Measurements from ENCODE around the gene OGT.
A peak's percentile ranks its signal among the peaks of the same experiment; 100 is the strongest.

The OGT gene

DNA sequence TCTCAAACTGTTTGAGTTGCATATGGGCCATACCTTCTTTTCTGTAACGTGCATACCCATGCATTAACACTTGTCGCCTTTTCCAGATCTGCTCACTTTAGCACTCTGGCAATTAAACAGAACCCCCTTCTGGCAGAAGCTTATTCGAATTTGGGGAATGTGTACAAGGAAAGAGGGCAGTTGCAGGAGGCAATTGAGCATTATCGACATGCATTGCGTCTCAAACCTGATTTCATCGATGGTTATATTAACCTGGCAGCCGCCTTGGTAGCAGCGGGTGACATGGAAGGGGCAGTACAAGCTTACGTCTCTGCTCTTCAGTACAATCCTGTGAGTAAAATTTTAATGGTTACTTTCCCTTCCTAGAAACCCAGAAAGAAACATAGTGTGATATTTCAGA lies 4.8 kb downstream of the OGT start:
- H3K9me3 ChIP-seq (ENCODE audit: control insufficient read depth in 1 of 2, low read length in 2 of 2), result no peaks in the 10 kb centered on the region
- H3K36me3 ChIP-seq (ENCODE audit: control insufficient read depth in 1 of 2, insufficient read depth in 2 of 2, low read length in 2 of 2), result peaks cover 3 to 6% of the 10 kb centered on the region in 2 donors
- peaks cover 26 to 35% of the 10 kb centered on the region in 2 donors for H3K4me1 ChIP-seq (ENCODE audit: control insufficient read depth in 1 of 2, insufficient read depth in 2 of 2, low read length in 2 of 2)
- no peaks in the 10 kb centered on the region for H3K27me3 ChIP-seq (ENCODE audit: control insufficient read depth in 1 of 2, insufficient read depth in 2 of 2, low read length in 2 of 2)
- H3K9ac ChIP-seq (ENCODE audit: low read depth in 1 of 2, low read length in 2 of 2), result no peak overlapping the region
- H3K4me3 ChIP-seq (ENCODE audit: low read depth in 1 of 2, low read length in 2 of 2), result no peak overlapping the region
- no peak overlapping the region for H3K27ac ChIP-seq (ENCODE audit: low read depth, low read length)

DNA sequence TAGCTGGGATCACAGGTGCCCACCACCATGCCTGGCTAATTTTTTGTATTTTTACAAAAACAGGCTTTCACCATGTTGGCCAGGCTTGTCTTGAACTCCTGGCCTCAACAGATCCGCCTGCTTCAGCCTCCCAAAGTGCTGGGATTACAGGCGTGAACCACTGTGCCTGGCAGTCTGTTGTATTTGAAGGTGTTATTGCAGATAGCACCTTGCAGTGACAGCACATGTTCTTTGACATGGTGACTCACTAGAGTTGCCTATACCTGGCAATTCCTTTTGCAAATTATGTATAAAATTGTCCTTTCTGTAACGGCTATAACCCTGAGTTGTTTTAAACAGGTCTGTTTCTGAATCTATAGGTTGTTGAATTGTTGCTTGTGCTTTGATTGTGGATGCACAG lies 7.9 kb downstream of the OGT start:
- Histone ChIP-seq H3K27ac (ENCODE audit: low read depth, low read length) (no peak overlapping the region), H3K4me3 (ENCODE audit: low read depth in 1 of 2, low read length in 2 of 2) (no peak overlapping the region), H3K36me3 (ENCODE audit: control insufficient read depth in 1 of 2, insufficient read depth in 2 of 2, low read length in 2 of 2) (peaks cover 7 to 16% of the 10 kb centered on the region in 2 donors), H3K4me1 (ENCODE audit: control insufficient read depth in 1 of 2, insufficient read depth in 2 of 2, low read length in 2 of 2) (peaks cover 28 to 41% of the 10 kb centered on the region in 2 donors), H3K9ac (ENCODE audit: low read depth in 1 of 2, low read length in 2 of 2) (no peak overlapping the region), H3K9me3 (ENCODE audit: control insufficient read depth in 1 of 2, low read length in 2 of 2) (no peaks in the 10 kb centered on the region), H3K27me3 (ENCODE audit: control insufficient read depth in 1 of 2, insufficient read depth in 2 of 2, low read length in 2 of 2) (no peaks in the 10 kb centered on the region)

DNA sequence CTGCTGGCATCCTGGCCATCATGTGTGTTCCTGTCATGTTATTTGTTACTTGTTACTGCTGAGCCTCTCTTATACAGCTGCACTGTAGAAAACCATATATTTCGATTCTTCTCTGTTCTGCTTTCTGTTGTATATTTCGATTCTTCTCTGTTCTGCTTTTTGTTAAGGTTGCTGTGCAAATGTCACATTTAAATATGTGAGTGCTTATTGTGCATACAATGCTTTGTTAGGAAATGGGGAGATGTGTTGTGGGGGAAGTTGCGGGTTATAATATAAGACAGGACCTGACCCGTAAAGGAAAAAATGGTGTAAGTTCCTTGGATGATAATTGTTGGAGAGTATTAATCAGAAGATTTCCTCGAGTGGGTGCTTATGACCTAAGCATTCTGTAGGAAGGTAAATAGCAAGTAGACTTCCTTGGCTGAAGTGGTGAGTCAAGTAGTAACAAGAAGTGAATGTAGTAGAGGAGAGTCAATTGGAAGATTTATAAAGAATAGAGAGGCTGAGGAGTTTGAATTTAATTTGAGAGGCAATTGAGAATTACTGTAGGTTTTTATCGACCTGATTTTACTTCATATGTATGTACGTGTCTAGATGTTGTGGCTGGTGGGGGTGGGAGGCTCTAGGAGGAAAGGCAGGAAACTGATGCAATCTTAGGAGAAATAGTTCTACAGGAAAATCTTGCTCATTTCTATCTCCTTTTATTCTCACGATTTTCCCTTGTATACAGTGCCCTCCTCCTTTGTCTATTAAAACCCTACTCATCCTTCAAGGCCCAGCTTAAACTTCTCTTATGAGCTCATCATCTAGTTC lies 8.5 kb downstream of the OGT start:
- peaks cover 7 to 19% of the 10 kb centered on the region in 2 donors for H3K36me3 ChIP-seq (ENCODE audit: control insufficient read depth in 1 of 2, insufficient read depth in 2 of 2, low read length in 2 of 2)
- H3K9me3 ChIP-seq (ENCODE audit: control insufficient read depth in 1 of 2, low read length in 2 of 2), result no peaks in the 10 kb centered on the region
- H3K4me3 ChIP-seq (ENCODE audit: low read depth in 1 of 2, low read length in 2 of 2), result peak overlapping the region in 1 of 2 donors; percentile 12
- peaks cover 25 to 41% of the 10 kb centered on the region in 2 donors for H3K4me1 ChIP-seq (ENCODE audit: control insufficient read depth in 1 of 2, insufficient read depth in 2 of 2, low read length in 2 of 2)
- H3K9ac ChIP-seq (ENCODE audit: low read depth in 1 of 2, low read length in 2 of 2), result no peak overlapping the region
- H3K27ac ChIP-seq (ENCODE audit: low read depth, low read length), result no peak overlapping the region
- H3K27me3 ChIP-seq (ENCODE audit: control insufficient read depth in 1 of 2, insufficient read depth in 2 of 2, low read length in 2 of 2), result no peaks in the 10 kb centered on the region

DNA sequence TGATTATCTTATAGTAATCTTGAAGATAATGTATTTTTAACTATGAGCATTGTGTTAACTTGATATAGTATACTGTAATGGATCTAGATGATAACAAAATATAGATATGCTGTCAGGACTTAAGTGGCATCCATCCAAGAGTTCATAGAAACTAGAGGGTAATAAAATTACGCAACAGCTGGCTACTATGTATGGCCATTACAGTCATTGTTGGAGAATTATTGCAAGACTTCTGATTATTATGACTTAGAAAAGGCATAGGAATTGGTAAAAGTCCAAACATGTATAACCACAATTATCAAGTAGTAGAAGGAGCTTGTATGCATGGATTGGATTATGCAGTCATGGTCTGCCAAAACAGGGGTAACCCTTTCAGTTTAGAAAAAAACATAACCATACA lies 9.5 kb downstream of the OGT start:
- Histone ChIP-seq H3K4me3 (ENCODE audit: low read depth in 1 of 2, low read length in 2 of 2) (no peak overlapping the region), H3K4me1 (ENCODE audit: control insufficient read depth in 1 of 2, insufficient read depth in 2 of 2, low read length in 2 of 2) (peaks cover 23 to 41% of the 10 kb centered on the region in 2 donors)

DNA sequence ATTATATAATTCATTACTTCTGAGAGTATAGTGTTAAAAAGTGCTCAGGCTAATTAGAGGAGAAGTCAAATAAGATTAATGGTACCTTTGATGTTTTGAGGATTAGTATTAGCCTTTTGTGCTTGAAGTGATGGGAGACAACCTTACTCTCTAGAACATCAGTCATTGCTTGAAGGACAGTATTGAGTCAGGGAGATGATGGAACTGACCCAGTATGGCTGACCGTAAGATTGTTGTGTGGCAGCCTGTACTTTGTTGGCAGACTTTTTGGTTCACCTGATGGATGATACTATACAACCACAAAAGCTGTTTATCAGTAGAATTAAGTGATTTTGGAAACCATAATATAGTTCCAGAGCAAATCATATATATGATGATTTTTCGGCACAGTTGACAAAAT lies 9.9 kb downstream of the OGT start:
- no peak overlapping the region for H3K27ac ChIP-seq (ENCODE audit: low read depth, low read length)
- H3K4me3 ChIP-seq (ENCODE audit: low read depth in 1 of 2, low read length in 2 of 2), result no peak overlapping the region
- H3K9ac ChIP-seq (ENCODE audit: low read depth in 1 of 2, low read length in 2 of 2), result no peak overlapping the region
- H3K36me3 ChIP-seq (ENCODE audit: control insufficient read depth in 1 of 2, insufficient read depth in 2 of 2, low read length in 2 of 2), result peaks cover 15 to 33% of the 10 kb centered on the region in 2 donors
- no peaks in the 10 kb centered on the region for H3K9me3 ChIP-seq (ENCODE audit: control insufficient read depth in 1 of 2, low read length in 2 of 2)
- no peaks in the 10 kb centered on the region for H3K27me3 ChIP-seq (ENCODE audit: control insufficient read depth in 1 of 2, insufficient read depth in 2 of 2, low read length in 2 of 2)
- peaks cover 23 to 40% of the 10 kb centered on the region in 2 donors for H3K4me1 ChIP-seq (ENCODE audit: control insufficient read depth in 1 of 2, insufficient read depth in 2 of 2, low read length in 2 of 2)

More for the DNA sequence above, 9.5 kb downstream of the OGT start:
- Histone ChIP-seq H3K36me3 (ENCODE audit: control insufficient read depth in 1 of 2, insufficient read depth in 2 of 2, low read length in 2 of 2) (peaks cover 16 to 29% of the 10 kb centered on the region in 2 donors), H3K9me3 (ENCODE audit: control insufficient read depth in 1 of 2, low read length in 2 of 2) (no peaks in the 10 kb centered on the region), H3K27ac (ENCODE audit: low read depth, low read length) (no peak overlapping the region), H3K27me3 (ENCODE audit: control insufficient read depth in 1 of 2, insufficient read depth in 2 of 2, low read length in 2 of 2) (no peaks in the 10 kb centered on the region), H3K9ac (ENCODE audit: low read depth in 1 of 2, low read length in 2 of 2) (no peak overlapping the region)

DNA sequence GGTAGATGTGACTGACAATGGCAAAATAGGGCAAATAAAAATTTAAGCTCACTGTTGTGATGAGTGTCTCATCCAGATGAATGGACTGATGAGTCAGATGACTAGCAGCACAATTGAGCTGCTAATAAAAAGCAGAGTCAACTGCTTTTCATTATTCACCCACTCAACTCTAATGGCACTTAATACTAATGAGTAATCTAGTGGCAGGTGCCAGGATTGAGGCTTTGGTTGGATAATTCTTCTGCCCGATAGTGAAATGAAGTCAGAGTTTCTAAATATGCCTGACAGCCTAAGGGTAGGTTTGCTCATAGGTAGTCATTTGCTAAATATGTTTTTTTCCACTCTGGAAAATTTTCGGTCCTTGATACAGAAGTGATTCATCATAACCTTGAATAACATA lies 10.4 kb downstream of the OGT start:
- peaks cover 23 to 38% of the 10 kb centered on the region in 2 donors for H3K4me1 ChIP-seq (ENCODE audit: control insufficient read depth in 1 of 2, insufficient read depth in 2 of 2, low read length in 2 of 2)
- H3K4me3 ChIP-seq (ENCODE audit: low read depth in 1 of 2, low read length in 2 of 2), result no peak overlapping the region
- peaks cover 14 to 37% of the 10 kb centered on the region in 2 donors for H3K36me3 ChIP-seq (ENCODE audit: control insufficient read depth in 1 of 2, insufficient read depth in 2 of 2, low read length in 2 of 2)
- H3K27ac ChIP-seq (ENCODE audit: low read depth, low read length), result no peak overlapping the region
- H3K9me3 ChIP-seq (ENCODE audit: control insufficient read depth in 1 of 2, low read length in 2 of 2), result no peaks in the 10 kb centered on the region
- H3K27me3 ChIP-seq (ENCODE audit: control insufficient read depth in 1 of 2, insufficient read depth in 2 of 2, low read length in 2 of 2), result no peaks in the 10 kb centered on the region
- H3K9ac ChIP-seq (ENCODE audit: low read depth in 1 of 2, low read length in 2 of 2), result no peak overlapping the region

DNA sequence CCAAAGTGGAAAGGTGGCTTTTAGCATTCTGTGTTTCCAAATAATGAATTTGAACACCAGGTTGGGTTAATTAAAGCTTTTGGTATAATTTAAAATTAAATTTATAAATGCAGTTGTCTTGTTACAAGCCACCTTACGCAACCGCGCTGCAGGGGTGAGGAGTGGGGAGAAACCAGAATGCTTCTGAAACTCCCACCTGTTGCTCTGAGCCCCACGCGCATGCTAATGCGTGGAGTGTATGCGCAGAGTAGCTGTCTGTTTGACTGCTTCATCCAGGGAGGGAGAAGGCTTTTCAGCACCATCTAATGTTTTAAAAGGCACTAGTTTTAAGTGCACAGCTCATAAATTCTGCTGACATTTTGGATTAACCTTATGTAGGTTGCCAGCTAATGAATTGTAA lies 12.5 kb downstream of the OGT start:
- no peaks in the 10 kb centered on the region for H3K9me3 ChIP-seq (ENCODE audit: control insufficient read depth in 1 of 2, low read length in 2 of 2)
- no peak overlapping the region for H3K9ac ChIP-seq (ENCODE audit: low read depth in 1 of 2, low read length in 2 of 2)
- peaks cover 14 to 43% of the 10 kb centered on the region in 2 donors for H3K36me3 ChIP-seq (ENCODE audit: control insufficient read depth in 1 of 2, insufficient read depth in 2 of 2, low read length in 2 of 2)
- H3K27me3 ChIP-seq (ENCODE audit: control insufficient read depth in 1 of 2, insufficient read depth in 2 of 2, low read length in 2 of 2), result no peaks in the 10 kb centered on the region
- no peak overlapping the region for H3K27ac ChIP-seq (ENCODE audit: low read depth, low read length)
- H3K4me3 ChIP-seq (ENCODE audit: low read depth in 1 of 2, low read length in 2 of 2), result no peak overlapping the region
- H3K4me1 ChIP-seq (ENCODE audit: control insufficient read depth in 1 of 2, insufficient read depth in 2 of 2, low read length in 2 of 2), result peaks cover 23 to 27% of the 10 kb centered on the region in 2 donors

DNA sequence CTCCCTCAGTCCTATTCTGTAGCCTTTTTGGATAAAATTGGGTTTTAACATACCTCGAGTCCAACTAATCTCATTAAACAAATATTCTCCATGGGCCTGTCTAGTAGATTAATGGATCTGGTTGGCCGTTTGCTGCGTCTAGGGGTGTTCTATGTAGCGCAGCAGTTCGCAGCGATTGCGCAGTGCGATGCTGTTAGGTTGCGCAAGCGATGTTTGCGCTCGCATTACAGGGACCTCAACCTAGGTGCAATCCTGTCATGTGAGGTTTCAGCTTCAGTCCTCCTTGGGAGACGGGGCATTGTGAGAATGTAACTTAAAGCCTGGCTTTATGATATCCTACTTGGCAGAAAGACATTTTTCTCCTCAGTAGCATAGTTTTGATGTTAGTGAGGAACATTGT lies 14.0 kb downstream of the OGT start:
- Histone ChIP-seq H3K4me3 (ENCODE audit: low read depth in 1 of 2, low read length in 2 of 2) (no peak overlapping the region), H3K9ac (ENCODE audit: low read depth in 1 of 2, low read length in 2 of 2) (no peak overlapping the region), H3K4me1 (ENCODE audit: control insufficient read depth in 1 of 2, insufficient read depth in 2 of 2, low read length in 2 of 2) (peaks cover 11 to 15% of the 10 kb centered on the region in 2 donors), H3K36me3 (ENCODE audit: control insufficient read depth in 1 of 2, insufficient read depth in 2 of 2, low read length in 2 of 2) (peaks cover 14 to 37% of the 10 kb centered on the region in 2 donors), H3K9me3 (ENCODE audit: control insufficient read depth in 1 of 2, low read length in 2 of 2) (no peaks in the 10 kb centered on the region), H3K27ac (ENCODE audit: low read depth, low read length) (no peak overlapping the region), H3K27me3 (ENCODE audit: control insufficient read depth in 1 of 2, insufficient read depth in 2 of 2, low read length in 2 of 2) (no peaks in the 10 kb centered on the region)

DNA sequence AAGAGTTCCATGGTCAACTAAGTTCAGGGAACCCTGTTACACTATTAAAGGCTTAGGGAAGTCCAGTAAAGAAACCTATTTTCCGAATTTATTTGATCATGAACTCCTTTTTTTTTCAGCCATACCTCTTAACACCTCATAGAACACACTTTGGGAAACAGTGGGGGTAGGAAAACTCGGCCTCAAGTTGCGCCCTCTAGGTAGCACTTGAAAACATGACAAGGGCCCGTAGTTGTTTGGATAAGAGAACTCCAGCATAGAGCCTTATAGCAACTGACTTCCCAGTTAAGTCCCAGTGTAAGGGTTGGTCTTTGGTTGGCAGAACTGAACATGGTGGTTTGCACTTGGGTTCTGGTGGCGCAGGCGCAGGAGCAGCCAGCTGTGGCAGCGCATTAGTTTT lies 14.4 kb downstream of the OGT start:
- Histone ChIP-seq H3K27me3 (ENCODE audit: control insufficient read depth in 1 of 2, insufficient read depth in 2 of 2, low read length in 2 of 2) (no peaks in the 10 kb centered on the region), H3K9me3 (ENCODE audit: control insufficient read depth in 1 of 2, low read length in 2 of 2) (no peaks in the 10 kb centered on the region), H3K27ac (ENCODE audit: low read depth, low read length) (no peak overlapping the region), H3K36me3 (ENCODE audit: control insufficient read depth in 1 of 2, insufficient read depth in 2 of 2, low read length in 2 of 2) (peaks cover 14 to 37% of the 10 kb centered on the region in 2 donors), H3K9ac (ENCODE audit: low read depth in 1 of 2, low read length in 2 of 2) (no peak overlapping the region), H3K4me3 (ENCODE audit: low read depth in 1 of 2, low read length in 2 of 2) (no peak overlapping the region), H3K4me1 (ENCODE audit: control insufficient read depth in 1 of 2, insufficient read depth in 2 of 2, low read length in 2 of 2) (peaks cover 6 to 10% of the 10 kb centered on the region in 2 donors)

DNA sequence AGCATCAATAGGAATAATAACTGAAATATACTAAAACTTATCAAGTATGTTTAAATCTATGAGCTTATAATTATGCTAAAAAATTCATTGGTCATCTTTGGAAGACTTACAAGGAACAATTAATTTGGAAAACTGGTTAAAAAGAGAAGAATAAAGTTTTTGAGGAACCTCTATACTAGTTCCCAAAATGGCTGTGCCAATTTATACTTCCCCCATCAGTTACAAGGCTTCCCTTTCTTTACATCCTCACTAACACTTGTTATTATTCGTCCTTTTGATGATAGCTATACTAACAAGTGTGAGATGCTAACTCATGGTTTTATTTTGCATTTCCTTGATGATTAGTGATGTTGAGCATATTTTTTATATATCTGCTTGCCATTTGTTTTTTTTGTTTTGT lies 17.1 kb downstream of the OGT start:
- no peak overlapping the region for H3K4me3 ChIP-seq (ENCODE audit: low read depth in 1 of 2, low read length in 2 of 2)
- no peak overlapping the region for H3K27ac ChIP-seq (ENCODE audit: low read depth, low read length)
- H3K4me1 ChIP-seq (ENCODE audit: control insufficient read depth in 1 of 2, insufficient read depth in 2 of 2, low read length in 2 of 2), result no peaks in the 10 kb centered on the region
- H3K27me3 ChIP-seq (ENCODE audit: control insufficient read depth in 1 of 2, insufficient read depth in 2 of 2, low read length in 2 of 2), result no peaks in the 10 kb centered on the region
- H3K36me3 ChIP-seq (ENCODE audit: control insufficient read depth in 1 of 2, insufficient read depth in 2 of 2, low read length in 2 of 2), result peaks cover 11 to 34% of the 10 kb centered on the region in 2 donors
- H3K9ac ChIP-seq (ENCODE audit: low read depth in 1 of 2, low read length in 2 of 2), result no peak overlapping the region
- H3K9me3 ChIP-seq (ENCODE audit: control insufficient read depth in 1 of 2, low read length in 2 of 2), result no peaks in the 10 kb centered on the region

Measured in duodenal mucosa (tissue), 2 donors.